Measurements from ENCODE around the gene KDELR3.

- TF ChIP-seq CTCF (IDR thresholded peaks at IDR 0.05; ENCODE audit: insufficient read depth, low read depth, low read length) (no peak), EZH2 (IDR thresholded peaks at IDR 0.05; ENCODE audit: insufficient read depth, low read length) (no peak)
Observed at GRCh38 chr22:38485783-38486182, 17.9 kb downstream of the KDELR3 start.

All from astrocyte (in vitro differentiated cells and primary cell).